H9 (cell line): ENCODE data around the gene ZNF654. TPM values are rescaled to one million over a fixed set of nuclear protein-coding genes. Genes with fewer than 3 reads are reported as not detected.
A peak's percentile ranks its signal among the peaks of the same experiment; 100 is the strongest.

ENCODE experiments used
- DNase-seq: peaks from one replicate; pipeline ENCODE4 v3.0.0-alpha.2; 2017
- H2AFZ ChIP-seq: one replicate; pipeline ENCODE4 v1.6.1; 2013; ENCODE audit warnings: mild to moderate bottlenecking, low read length, control low read depth, moderate library complexity
- H2AK5ac ChIP-seq: 2 replicates; pipeline ENCODE4 v1.6.1; 2013; ENCODE audit warnings: low read length, control low read depth, mixed read lengths; ENCODE audit not compliant: insufficient read length
- H2BK120ac ChIP-seq: one replicate; pipeline ENCODE4 v1.6.1; 2013; ENCODE audit warnings: low read depth, mild to moderate bottlenecking, low read length, control low read depth, inconsistent platforms; ENCODE audit not compliant: poor library complexity, severe bottlenecking
- H2BK12ac ChIP-seq: 2 replicates; pipeline ENCODE4 v1.6.1; 2013; ENCODE audit warnings: low read length, control low read depth, mixed read lengths, low read depth; ENCODE audit not compliant: insufficient read length
- H2BK15ac ChIP-seq: 2 replicates; pipeline ENCODE4 v1.6.1; 2013; ENCODE audit warnings: low read depth, low read length, control low read depth
- H2BK20ac ChIP-seq: one replicate; pipeline ENCODE4 v1.6.1; 2013; ENCODE audit warnings: low read depth, mild to moderate bottlenecking, low read length, control low read depth, inconsistent platforms; ENCODE audit not compliant: poor library complexity, severe bottlenecking
- H2BK5ac ChIP-seq: 2 replicates; pipeline ENCODE4 v1.6.1; 2013; ENCODE audit warnings: low read length, control low read depth, mixed read lengths; ENCODE audit not compliant: insufficient read length
- H3K14ac ChIP-seq: 2 replicates; pipeline ENCODE4 v1.6.1; 2013; ENCODE audit warnings: low read length, control low read depth; ENCODE audit not compliant: insufficient read depth
- H3K18ac ChIP-seq: 2 replicates; pipeline ENCODE4 v1.6.1; 2013; ENCODE audit warnings: low read depth, mild to moderate bottlenecking, mixed read lengths, low read length, control low read depth; ENCODE audit not compliant: insufficient read length
- H3K23ac ChIP-seq: 2 replicates; pipeline ENCODE4 v1.6.1; 2013; ENCODE audit warnings: low read length, control low read depth, mixed read lengths, low read depth; ENCODE audit not compliant: insufficient read length
- H3K23me2 ChIP-seq: 2 replicates; pipeline ENCODE4 v1.6.1; 2013; ENCODE audit warnings: low read depth, mild to moderate bottlenecking, mixed read lengths, low read length, control low read depth; ENCODE audit not compliant: insufficient read length, poor library complexity, severe bottlenecking
- H3K27ac ChIP-seq: 2 replicates; pipeline ENCODE4 v1.5.1; 2013; ENCODE audit warnings: low read length, control low read depth, mixed read lengths, low read depth; ENCODE audit not compliant: insufficient read length
- H3K27me3 ChIP-seq: 2 replicates; pipeline ENCODE4 v1.6.1; 2013; ENCODE audit warnings: low read length, control low read depth, inconsistent platforms; ENCODE audit not compliant: insufficient read depth
- H3K4ac ChIP-seq: 2 replicates; pipeline ENCODE4 v1.6.1; 2013; ENCODE audit warnings: low read depth, mild to moderate bottlenecking, control low read depth, inconsistent platforms, low read length, moderate library complexity
- H3K4me1 ChIP-seq: 2 replicates; pipeline ENCODE4 v1.6.1; 2013; ENCODE audit warnings: low read length, control low read depth, inconsistent platforms; ENCODE audit not compliant: insufficient read depth
- H3K4me2 ChIP-seq: 2 replicates; pipeline ENCODE4 v1.6.1; 2013; ENCODE audit warnings: low read length, control low read depth, mixed read lengths; ENCODE audit not compliant: insufficient read length, insufficient read depth
- H3K56ac ChIP-seq: 2 replicates; pipeline ENCODE4 v1.6.1; 2013; ENCODE audit warnings: low read depth, mild to moderate bottlenecking, mixed read lengths, low read length, control low read depth; ENCODE audit not compliant: insufficient read length
- H3K79me1 ChIP-seq: 2 replicates; pipeline ENCODE4 v1.6.1; 2013; ENCODE audit warnings: low read depth, mild to moderate bottlenecking, moderate library complexity, low read length, control low read depth, inconsistent platforms; ENCODE audit not compliant: insufficient read depth, poor library complexity, severe bottlenecking
- H3K79me2 ChIP-seq: 2 replicates; pipeline ENCODE4 v1.6.1; 2013; ENCODE audit warnings: low read length, control low read depth, inconsistent platforms; ENCODE audit not compliant: insufficient read depth
- H3K9ac ChIP-seq: 2 replicates; pipeline ENCODE4 v1.6.1; 2013; ENCODE audit warnings: low read length, control low read depth, mixed read lengths; ENCODE audit not compliant: insufficient read length; ENCODE audit errors: extremely low read depth
- H3K9me3 ChIP-seq: one replicate; pipeline ENCODE4 v1.6.1; 2013; ENCODE audit warnings: low read depth, low read length, inconsistent platforms; ENCODE audit not compliant: control insufficient read depth
- H3T11ph ChIP-seq: one replicate; pipeline ENCODE4 v1.6.1; 2013; ENCODE audit warnings: mild to moderate bottlenecking, low read length, control low read depth, inconsistent platforms
- H4K20me1 ChIP-seq: one replicate; pipeline ENCODE4 v1.6.1; 2013; ENCODE audit not compliant: control insufficient read depth, insufficient read length, insufficient read depth
- H4K5ac ChIP-seq: 2 replicates; pipeline ENCODE4 v1.6.1; 2013; ENCODE audit warnings: low read depth, mild to moderate bottlenecking, mixed read lengths, low read length, control low read depth; ENCODE audit not compliant: insufficient read length
- H4K8ac ChIP-seq: replicated peaks from 2 replicates; pipeline ENCODE4 v1.6.1; 2013; ENCODE audit warnings: low read length, control low read depth, mixed read lengths, low read depth; ENCODE audit not compliant: insufficient read length
- H4K91ac ChIP-seq: 2 replicates; pipeline ENCODE4 v1.6.1; 2013; ENCODE audit warnings: low read depth, mild to moderate bottlenecking, moderate library complexity, mixed read lengths, low read length, control low read depth; ENCODE audit not compliant: insufficient read length
- H3K27ac Mint-ChIP-seq, 3 experiments: 2 replicates in 2 of 3; 3 replicates in 1 of 3; pipeline ENCODE4 v1.8.0; 2020 to 2021; ENCODE audit warnings: mixed read lengths in 3 of 3, mild to moderate bottlenecking in 1 of 3, moderate library complexity in 1 of 3
- H3K27me3 Mint-ChIP-seq: 2 replicates; pipeline ENCODE4 v1.8.0; 2021; ENCODE audit warnings: low read depth, mild to moderate bottlenecking, moderate library complexity, mixed read lengths
- H3K36me3 Mint-ChIP-seq, 3 experiments: 2 replicates in 2 of 3; 3 replicates in 1 of 3; pipeline ENCODE4 v1.8.0; 2020 to 2021; ENCODE audit warnings: low read depth in 3 of 3, mixed read lengths in 3 of 3; ENCODE audit not compliant: insufficient read depth in 1 of 3
- H3K4me1 Mint-ChIP-seq, 2 experiments: 2 replicates each; pipeline ENCODE4 v1.8.0; 2020; ENCODE audit warnings: mixed read lengths in 2 of 2
- H3K4me3 Mint-ChIP-seq, 2 experiments: 2 replicates in 1 of 2; 3 replicates in 1 of 2; pipeline ENCODE4 v1.8.0; 2020 to 2021; ENCODE audit warnings: mild to moderate bottlenecking in 2 of 2, mixed read lengths in 2 of 2, moderate library complexity in 1 of 2
- H3K9me3 Mint-ChIP-seq, 2 experiments: 2 replicates in 1 of 2; 3 replicates in 1 of 2; pipeline ENCODE4 v1.8.0; 2020; ENCODE audit warnings: mild to moderate bottlenecking in 2 of 2, mixed read lengths in 2 of 2, moderate library complexity in 1 of 2
- CTCF ChIP-seq: fragments of 200-600 bp; sonication (generic); conservative IDR thresholded peaks from 3 replicates; pipeline ENCODE4 v1.8.0; 2021; ENCODE audit warnings: antibody characterized with exemption, mild to moderate bottlenecking
- WGBS: extraction: QIAGEN DNeasy Blood & Tissue Kit; methylation state at CpG from one replicate; pipeline ENCODE4 v1.1.7; 2013; ENCODE audit warnings: missing lambda C conversion rate, low lambda C conversion rate, mixed read lengths; ENCODE audit not compliant: insufficient read length; ENCODE audit errors: extremely low coverage; 5-methylcytosine and 5-hydroxymethylcytosine counted together
- total RNA-seq: library from RNA; stranded (reverse); gene quantifications from 2 replicates; pipeline ENCODE4 v1.2.1, GENCODE V29; 2021

Gene ZNF654
- total RNA-seq, 1 experiment from 2014 or later: 8.7 TPM

GRCh38 chr3:88192631-88193030 is 133.6 kb downstream of the ZNF654 start:
- TF ChIP-seq CTCF: no peak

More at GRCh38 chr3:88192631-88193030, 133.6 kb downstream of the ZNF654 start:
- Mint-ChIP-seq H3K27me3 (no peaks in the 10 kb centered on the region), H3K9me3 (peaks cover 8 to 16% of the 10 kb centered on the region in 2 experiments; a peak in 4 of 5 replicates), H3K4me1 (peaks cover 25 to 40% of the 10 kb centered on the region in 2 experiments), H3K4me3 (no peak overlapping the region), H3K36me3 (peaks cover 3 to 18% (median 8%) of the 10 kb centered on the region in 3 experiments; a peak in 4 of 7 replicates), H3K27ac (peak overlapping the region in 2 of 3 experiments; percentile 71 to 91; a peak in 3 of 7 replicates)
- no peak for DNase-seq
- H4K91ac ChIP-seq: no peak overlapping the region
- H4K20me1 ChIP-seq: no peaks in the 10 kb centered on the region
- no peak overlapping the region for H2BK12ac ChIP-seq
- H3K23me2 ChIP-seq: no peaks in the 10 kb centered on the region
- no peaks in the 10 kb centered on the region for H3K9me3 ChIP-seq
- no peaks in the 10 kb centered on the region for H3K4me1 ChIP-seq
- no peak overlapping the region for H2AFZ ChIP-seq
- no peaks in the 10 kb centered on the region for H3K27me3 ChIP-seq
- H3K56ac ChIP-seq: no peak overlapping the region
- no peak overlapping the region for H2BK120ac ChIP-seq
- H3K14ac ChIP-seq: no peak overlapping the region
- no peaks in the 10 kb centered on the region for H3K79me2 ChIP-seq
- no peak overlapping the region for H2AK5ac ChIP-seq
- no peaks in the 10 kb centered on the region for H3K79me1 ChIP-seq
- H3K27ac ChIP-seq: no peak overlapping the region
- H3K23ac ChIP-seq: no peak overlapping the region
- no peak overlapping the region for H4K8ac ChIP-seq
- no peak overlapping the region for H3K18ac ChIP-seq
- H2BK15ac ChIP-seq: no peak overlapping the region
- no peak overlapping the region; the same call in 1 of the 2 replicates for H3K4ac ChIP-seq
- H3K4me2 ChIP-seq: no peak overlapping the region
- no CpG with 5 or more reads among the region's 3 CpGs for WGBS
- no peak overlapping the region for H2BK5ac ChIP-seq
- no peak overlapping the region for H2BK20ac ChIP-seq
- H3K9ac ChIP-seq: no peak overlapping the region
- H3T11ph ChIP-seq: peak overlapping the region; percentile 79
- H4K5ac ChIP-seq: no peak overlapping the region

Other genes starting within 250 kb of the ZNF654 start
- gene CGGBP1, start 250 bp upstream of the ZNF654 start, total RNA-seq: 72.1 and 75.0 TPM in 2 replicates
- gene C3orf38, start 90.7 kb downstream of the ZNF654 start, total RNA-seq: 36.6 and 39.2 TPM in 2 replicates